ENCODE results near the gene ENDOG.
"Not testable (repeated sequence)": the region's sequence is repeated elsewhere in the genome, so short reads cannot be mapped to it uniquely, and the experiment has no call there.

ENDOG gene

GRCh38 chr9:128788445-128788844, 29.9 kb upstream of the ENDOG start:
- peak overlapping the region; percentile 96 for H3K4me3 ChIP-seq (replicated peaks; ENCODE audit: low read depth, low read length)
- TF ChIP-seq CTCF (IDR thresholded peaks at IDR 0.05; ENCODE audit: low read length, missing control alignments): no peak
- no peak for DNase-seq (ENCODE audit: low read depth)

GRCh38 chr9:128790536-128790935, 27.8 kb upstream of the ENDOG start:
- no peak for TF ChIP-seq CTCF (IDR thresholded peaks at IDR 0.05; ENCODE audit: low read length, missing control alignments)
- H3K4me3 ChIP-seq (replicated peaks; ENCODE audit: low read depth, low read length): no peak overlapping the region
- no peak for DNase-seq (ENCODE audit: low read depth)

- no peak for DNase-seq (ENCODE audit: low read depth)
- TF ChIP-seq CTCF (IDR thresholded peaks at IDR 0.05; ENCODE audit: low read length, missing control alignments): no peak
- no peak overlapping the region for H3K4me3 ChIP-seq (replicated peaks; ENCODE audit: low read depth, low read length)
These were observed 26.2 kb upstream of the ENDOG start for GRCh38 chr9:128792134-128792533.

GRCh38 chr9:128792978-128793686, 25.2 kb upstream of the ENDOG start:
- H3K4me3 ChIP-seq (replicated peaks; ENCODE audit: low read depth, low read length): no peak overlapping the region
- DNase-seq (ENCODE audit: low read depth): no peak
- TF ChIP-seq CTCF (IDR thresholded peaks at IDR 0.05; ENCODE audit: low read length, missing control alignments): no peak

GRCh38 chr9:128794961-128795360, 23.3 kb upstream of the ENDOG start:
- not testable (repeated sequence) for H3K4me3 ChIP-seq (replicated peaks; ENCODE audit: low read depth, low read length); DNase-seq (ENCODE audit: low read depth)

GRCh38 chr9:128798896-128799295, 19.4 kb upstream of the ENDOG start:
- no peak overlapping the region for H3K4me3 ChIP-seq (replicated peaks; ENCODE audit: low read depth, low read length)
- no peak for DNase-seq (ENCODE audit: low read depth)
- no peak for TF ChIP-seq CTCF (IDR thresholded peaks at IDR 0.05; ENCODE audit: low read length, missing control alignments)

GRCh38 chr9:128800061-128800460, 18.2 kb upstream of the ENDOG start:
- no peak for DNase-seq (ENCODE audit: low read depth)
- TF ChIP-seq CTCF (IDR thresholded peaks at IDR 0.05; ENCODE audit: low read length, missing control alignments): no peak
- H3K4me3 ChIP-seq (replicated peaks; ENCODE audit: low read depth, low read length): no peak overlapping the region
